ENCODE data around the gene TRPC6. TPM values are rescaled to one million over a fixed set of nuclear protein-coding genes. Genes with fewer than 3 reads are reported as not detected.
A peak's percentile ranks its signal among the peaks of the same experiment; 100 is the strongest.

The TRPC6 gene
- polyA plus RNA-seq, 1 donor (not counting 4 experiments of a cell fraction or from before 2014, with no cell fraction given), result 0.04 TPM

GRCh38 chr11:101434026-101434643, 149.7 kb downstream of the TRPC6 start:
- dilution Hi-C loops (cut with MboI; ENCODE audit: extremely low pct_ligation_motif_present, low sequenced_read_pairs), result no loop called here
- H3K27ac ChIP-seq (ENCODE audit: control insufficient read depth, insufficient read depth, low read length), result no peak overlapping the region
- FAIRE-seq (peak; percentile 49), DNase-seq (ENCODE audit: low read depth, low spot score) (no peak)
- H2AFZ ChIP-seq (ENCODE audit: control insufficient read depth, low read length), result peak overlapping the region; percentile 3
- H3K79me2 ChIP-seq (ENCODE audit: control insufficient read depth, insufficient read depth, low read length), result no peaks in the 10 kb centered on the region
- H3K9ac ChIP-seq (ENCODE audit: control insufficient read depth, extremely low read depth, insufficient read depth, low read length), result no peak overlapping the region
- no peaks in the 10 kb centered on the region for H3K9me3 ChIP-seq (ENCODE audit: control insufficient read depth, low read depth, low read length)
- no peaks in the 10 kb centered on the region for H3K27me3 ChIP-seq (ENCODE audit: control insufficient read depth, extremely low read depth, insufficient read depth, low read length)
- H3K36me3 ChIP-seq (ENCODE audit: control insufficient read depth in 2 of 2, extremely low read depth in 1 of 2, insufficient read depth in 2 of 2, low read length in 2 of 2), result no peaks in the 10 kb centered on the region
- no peaks in the 10 kb centered on the region for H3K9me1 ChIP-seq (ENCODE audit: control insufficient read depth, extremely low read depth, insufficient read depth, low read length)
- TF ChIP-seq CTCF (optimal IDR thresholded peaks at IDR 0.05 in 1 of 3, IDR thresholded peaks at IDR 0.05 in 1 of 3, conservative IDR thresholded peaks at IDR 0.05 in 1 of 3; ENCODE audit: extremely low read depth in 1 of 3, insufficient read depth in 2 of 3, low read length in 3 of 3) (no peak), EZH2 (IDR thresholded peaks at IDR 0.05; ENCODE audit: low read length) (no peak)
- peaks cover 11% of the 10 kb centered on the region for H3K4me1 ChIP-seq (ENCODE audit: control insufficient read depth, extremely low read depth, insufficient read depth, low read length)
- no peak overlapping the region for H3K4me3 ChIP-seq (ENCODE audit: control insufficient read depth in 2 of 3, extremely low read depth in 1 of 3, insufficient read depth in 2 of 3, low read depth in 1 of 3, low read length in 3 of 3)
- H4K20me1 ChIP-seq (ENCODE audit: control insufficient read depth, extremely low read depth, insufficient read depth, low read length), result no peaks in the 10 kb centered on the region
- peak overlapping the region; percentile 40 for H3K4me2 ChIP-seq (ENCODE audit: control insufficient read depth, extremely low read depth, insufficient read depth, low read depth, low read length)

- Histone ChIP-seq H3K79me2 (ENCODE audit: control insufficient read depth, insufficient read depth, low read length) (no peaks in the 10 kb centered on the region), H3K36me3 (ENCODE audit: control insufficient read depth in 2 of 2, extremely low read depth in 1 of 2, insufficient read depth in 2 of 2, low read length in 2 of 2) (no peaks in the 10 kb centered on the region), H4K20me1 (ENCODE audit: control insufficient read depth, extremely low read depth, insufficient read depth, low read length) (no peaks in the 10 kb centered on the region), H3K27ac (ENCODE audit: control insufficient read depth, insufficient read depth, low read length) (no peak overlapping the region), H3K9ac (ENCODE audit: control insufficient read depth, extremely low read depth, insufficient read depth, low read length) (no peak overlapping the region), H3K4me1 (ENCODE audit: control insufficient read depth, extremely low read depth, insufficient read depth, low read length) (peaks cover 11% of the 10 kb centered on the region), H3K4me3 (ENCODE audit: control insufficient read depth in 2 of 3, extremely low read depth in 1 of 3, insufficient read depth in 2 of 3, low read depth in 1 of 3, low read length in 3 of 3) (no peak overlapping the region), H3K4me2 (ENCODE audit: control insufficient read depth, extremely low read depth, insufficient read depth, low read depth, low read length) (no peak overlapping the region), H3K9me1 (ENCODE audit: control insufficient read depth, extremely low read depth, insufficient read depth, low read length) (no peaks in the 10 kb centered on the region), H3K27me3 (ENCODE audit: control insufficient read depth, extremely low read depth, insufficient read depth, low read length) (no peaks in the 10 kb centered on the region), H3K9me3 (ENCODE audit: control insufficient read depth, low read depth, low read length) (no peaks in the 10 kb centered on the region), H2AFZ (ENCODE audit: control insufficient read depth, low read length) (no peak overlapping the region)
- dilution Hi-C loops (cut with MboI; ENCODE audit: extremely low pct_ligation_motif_present, low sequenced_read_pairs), result no loop called here
- DNase-seq (ENCODE audit: low read depth, low spot score), result no peak
- no peak for FAIRE-seq
- TF ChIP-seq CTCF (optimal IDR thresholded peaks at IDR 0.05 in 1 of 3, IDR thresholded peaks at IDR 0.05 in 1 of 3, conservative IDR thresholded peaks at IDR 0.05 in 1 of 3; ENCODE audit: extremely low read depth in 1 of 3, insufficient read depth in 2 of 3, low read length in 3 of 3) (no peak), EZH2 (IDR thresholded peaks at IDR 0.05; ENCODE audit: low read length) (no peak)
Measured at GRCh38 chr11:101433151-101433550, 150.7 kb downstream of the TRPC6 start.

Data from keratinocyte (primary cell).